Measurements from ENCODE around the gene RABGAP1L. TPM values are rescaled to one million over a fixed set of nuclear protein-coding genes. Genes with fewer than 3 reads are reported as not detected.

The RABGAP1L gene
- total RNA-seq, 1 experiment from 2014 or later = 29.3 TPM

- BruUV-seq (replicated peaks) = no TSS peak
- no peak for ATAC-seq
Measured at GRCh38 chr1:174480324-174480723, 321.0 kb downstream of the RABGAP1L start.

GRCh38 chr1:174491606-174492005 is 332.3 kb downstream of the RABGAP1L start:
- POLR2A ChIA-PET = no interaction called here
- Histone ChIP-seq H3K9me3 (ENCODE audit: control insufficient read depth in 1 of 2, insufficient read depth in 1 of 2, low read depth in 1 of 2, low read length in 2 of 2) (no peaks in the 10 kb centered on the region), H3K4me2 (ENCODE audit: low read length) (no peak overlapping the region), H3K4me3 (replicated peaks in 1 of 2; ENCODE audit: low read depth in 1 of 2, low read length in 2 of 2) (no peak overlapping the region), H3K9me2 (ENCODE audit: insufficient read depth) (no peaks in the 10 kb centered on the region; the same call in 1 of the 2 replicates), H3K27ac (ENCODE audit: low read depth, low read length) (no peak overlapping the region), H2AFZ (ENCODE audit: low read depth, low read length, poor library complexity, severe bottlenecking) (no peak overlapping the region), H3K9ac (ENCODE audit: low read length) (no peak overlapping the region), H3K27me3 (ENCODE audit: insufficient read depth, low read length) (no peaks in the 10 kb centered on the region), H4K20me1 (ENCODE audit: insufficient read depth) (no peaks in the 10 kb centered on the region), H3K4me1 (ENCODE audit: control insufficient read depth in 1 of 2, insufficient read depth in 2 of 2, low read length in 2 of 2) (no peaks in the 10 kb centered on the region), H3K36me3 (ENCODE audit: control insufficient read depth in 1 of 2, insufficient read depth in 2 of 2, low read length in 2 of 2) (no peaks in the 10 kb centered on the region), H3K79me2 (ENCODE audit: insufficient read depth, low read length) (no peaks in the 10 kb centered on the region; the same call in 1 of the 2 replicates)
- CTCF ChIA-PET = no interaction called here
- RAD21 ChIA-PET (ENCODE audit: low non-redundant PET in 1 of 2, low total read pairs in 2 of 2, uncharacterized antibody in 2 of 2, unreplicated experiment in 2 of 2) = no interaction called here
- intact Hi-C loops (cut with micrococcal nuclease) = no loop called here
- ATAC-seq (no peak), DNase-seq (ENCODE audit: low read depth, low spot score) (no peak)
- no TSS peak for BruUV-seq (replicated peaks)
- TF ChIP-seq SIN3A (IDR thresholded peaks at IDR 0.05; ENCODE audit: low read depth) (no peak), SP1 (IDR thresholded peaks at IDR 0.05; ENCODE audit: low read depth) (no peak), ZNF274 (IDR thresholded peaks at IDR 0.05; ENCODE audit: low read depth, low read length) (no peak), SRF (IDR thresholded peaks at IDR 0.05; ENCODE audit: low read depth) (no peak), ZFX (IDR thresholded peaks at IDR 0.05) (no peak), POLR2AphosphoS5 (IDR thresholded peaks at IDR 0.05; ENCODE audit: low read depth, low read length) (no peak), RAD21 (IDR thresholded peaks at IDR 0.05; ENCODE audit: low read depth) (no peak), MAX (IDR thresholded peaks at IDR 0.05) (no peak), FOSL1 (IDR thresholded peaks at IDR 0.05; ENCODE audit: low read depth) (no peak), EZH2phosphoT487 (IDR thresholded peaks at IDR 0.05; ENCODE audit: borderline replicate concordance) (no peak), EZH2 (IDR thresholded peaks at IDR 0.05) (no peak), REST (IDR thresholded peaks at IDR 0.05; ENCODE audit: low read depth) (no peak), ZBTB33 (IDR thresholded peaks at IDR 0.05; ENCODE audit: extremely low read depth, insufficient replicate concordance, low read length) (no peak), ATF3 (IDR thresholded peaks at IDR 0.05) (no peak), CBX3 (IDR thresholded peaks at IDR 0.05; ENCODE audit: low read depth) (no peak)

More at GRCh38 chr1:174480324-174480723, 321.0 kb downstream of the RABGAP1L start:
- DNase-seq (ENCODE audit: low read depth, low spot score) = no peak
- ChIA-PET POLR2A (no interaction called here), CTCF (no interaction called here), RAD21 (ENCODE audit: low non-redundant PET in 1 of 2, low total read pairs in 2 of 2, uncharacterized antibody in 2 of 2, unreplicated experiment in 2 of 2) (no interaction called here)
- Histone ChIP-seq H3K9ac (ENCODE audit: low read length) (no peak overlapping the region), H3K36me3 (ENCODE audit: control insufficient read depth in 1 of 2, insufficient read depth in 2 of 2, low read length in 2 of 2) (no peaks in the 10 kb centered on the region), H3K4me1 (ENCODE audit: control insufficient read depth in 1 of 2, insufficient read depth in 2 of 2, low read length in 2 of 2) (no peaks in the 10 kb centered on the region), H3K9me2 (ENCODE audit: insufficient read depth) (no peaks in the 10 kb centered on the region), H3K27ac (ENCODE audit: low read depth, low read length) (no peak overlapping the region), H3K4me3 (replicated peaks in 1 of 2; ENCODE audit: low read depth in 1 of 2, low read length in 2 of 2) (no peak overlapping the region), H4K20me1 (ENCODE audit: insufficient read depth) (no peaks in the 10 kb centered on the region), H3K79me2 (ENCODE audit: insufficient read depth, low read length) (no peaks in the 10 kb centered on the region), H2AFZ (ENCODE audit: low read depth, low read length, poor library complexity, severe bottlenecking) (no peak overlapping the region), H3K27me3 (ENCODE audit: insufficient read depth, low read length) (no peaks in the 10 kb centered on the region), H3K4me2 (ENCODE audit: low read length) (no peak overlapping the region), H3K9me3 (ENCODE audit: control insufficient read depth in 1 of 2, insufficient read depth in 1 of 2, low read depth in 1 of 2, low read length in 2 of 2) (no peaks in the 10 kb centered on the region)
- intact Hi-C loops (cut with micrococcal nuclease) = no loop called here
- TF ChIP-seq FOSL1 (IDR thresholded peaks at IDR 0.05; ENCODE audit: low read depth) (no peak), EZH2 (IDR thresholded peaks at IDR 0.05) (no peak)

All from HCT116 (cell line).